ENCODE measurements around the gene FECH. TPM values are rescaled to one million over a fixed set of nuclear protein-coding genes. Genes with fewer than 3 reads are reported as not detected.
"Not testable (repeated sequence)": the region's sequence is repeated elsewhere in the genome, so short reads cannot be mapped to it uniquely, and the experiment has no call there.

Gene FECH
- total RNA-seq, 1 donor from 2014 or later, result 25.8 TPM

- no peak overlapping the region for H3K4me3 Mint-ChIP-seq (ENCODE audit: low read depth)
- no peaks in the 10 kb centered on the region for H3K9me3 Mint-ChIP-seq (ENCODE audit: low read depth)
- DNase-seq (ENCODE audit: low spot score, unreplicated experiment), result no peak
- H3K4me1 Mint-ChIP-seq (ENCODE audit: low read depth), result peaks cover 9% of the 10 kb centered on the region
- H3K27me3 Mint-ChIP-seq, result no peaks in the 10 kb centered on the region
- peaks cover 2% of the 10 kb centered on the region for H3K36me3 Mint-ChIP-seq (ENCODE audit: insufficient read depth)
- TF ChIP-seq, protein P1, sequence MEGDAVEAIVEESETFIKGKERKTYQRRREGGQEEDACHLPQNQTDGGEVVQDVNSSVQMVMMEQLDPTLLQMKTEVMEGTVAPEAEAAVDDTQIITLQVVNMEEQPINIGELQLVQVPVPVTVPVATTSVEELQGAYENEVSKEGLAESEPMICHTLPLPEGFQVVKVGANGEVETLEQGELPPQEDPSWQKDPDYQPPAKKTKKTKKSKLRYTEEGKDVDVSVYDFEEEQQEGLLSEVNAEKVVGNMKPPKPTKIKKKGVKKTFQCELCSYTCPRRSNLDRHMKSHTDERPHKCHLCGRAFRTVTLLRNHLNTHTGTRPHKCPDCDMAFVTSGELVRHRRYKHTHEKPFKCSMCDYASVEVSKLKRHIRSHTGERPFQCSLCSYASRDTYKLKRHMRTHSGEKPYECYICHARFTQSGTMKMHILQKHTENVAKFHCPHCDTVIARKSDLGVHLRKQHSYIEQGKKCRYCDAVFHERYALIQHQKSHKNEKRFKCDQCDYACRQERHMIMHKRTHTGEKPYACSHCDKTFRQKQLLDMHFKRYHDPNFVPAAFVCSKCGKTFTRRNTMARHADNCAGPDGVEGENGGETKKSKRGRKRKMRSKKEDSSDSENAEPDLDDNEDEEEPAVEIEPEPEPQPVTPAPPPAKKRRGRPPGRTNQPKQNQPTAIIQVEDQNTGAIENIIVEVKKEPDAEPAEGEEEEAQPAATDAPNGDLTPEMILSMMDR (IDR thresholded peaks at IDR 0.05; ENCODE audit: unreplicated experiment), result no peak
- no peak overlapping the region for H3K27ac Mint-ChIP-seq
Measured at GRCh38 chr18:57523171-57523956, 63.1 kb downstream of the FECH start.

GRCh38 chr18:57522348-57522747 lies 64.2 kb downstream of the FECH start:
- H3K4me3 Mint-ChIP-seq (ENCODE audit: low read depth); H3K4me1 Mint-ChIP-seq (ENCODE audit: low read depth); H3K36me3 Mint-ChIP-seq (ENCODE audit: insufficient read depth); H3K27ac Mint-ChIP-seq; DNase-seq (ENCODE audit: low spot score, unreplicated experiment); H3K27me3 Mint-ChIP-seq; H3K9me3 Mint-ChIP-seq (ENCODE audit: low read depth): not testable (repeated sequence)

- TF ChIP-seq, protein P1 (IDR thresholded peaks at IDR 0.05; ENCODE audit: unreplicated experiment), result no peak
- no peak overlapping the region for H3K4me3 Mint-ChIP-seq (ENCODE audit: low read depth)
- H3K27me3 Mint-ChIP-seq, result no peaks in the 10 kb centered on the region
- no peaks in the 10 kb centered on the region for H3K36me3 Mint-ChIP-seq (ENCODE audit: insufficient read depth)
- peaks cover 3% of the 10 kb centered on the region for H3K9me3 Mint-ChIP-seq (ENCODE audit: low read depth)
- H3K4me1 Mint-ChIP-seq (ENCODE audit: low read depth), result no peaks in the 10 kb centered on the region
- no peak for DNase-seq (ENCODE audit: low spot score, unreplicated experiment)
- H3K27ac Mint-ChIP-seq, result no peak overlapping the region
Measured at GRCh38 chr18:57519668-57520424, 66.7 kb downstream of the FECH start.

DNA sequence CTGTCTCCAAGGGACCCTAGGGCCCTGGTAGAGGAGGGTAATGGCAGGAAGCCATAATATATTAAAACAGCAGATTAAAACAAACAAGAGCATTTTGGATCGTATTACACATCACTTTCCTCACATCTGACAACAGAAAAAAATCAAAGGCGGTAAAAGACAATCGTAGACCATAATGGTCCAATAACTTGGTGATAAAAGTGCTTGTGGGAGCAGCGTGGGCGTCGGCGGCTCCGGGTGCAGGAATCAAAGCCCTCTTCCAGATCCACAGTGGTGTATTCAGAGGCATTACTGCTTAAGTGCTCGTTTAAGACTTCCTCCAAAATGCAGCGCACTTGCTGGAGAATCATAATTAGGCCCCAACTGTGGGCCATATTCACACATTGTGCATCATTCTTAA lies 68.0 kb downstream of the FECH start:
- Mint-ChIP-seq H3K9me3 (ENCODE audit: low read depth) (peaks cover 6% of the 10 kb centered on the region), H3K36me3 (ENCODE audit: insufficient read depth) (no peaks in the 10 kb centered on the region), H3K4me1 (ENCODE audit: low read depth) (no peaks in the 10 kb centered on the region), H3K27me3 (no peaks in the 10 kb centered on the region), H3K4me3 (ENCODE audit: low read depth) (no peak overlapping the region), H3K27ac (no peak overlapping the region)
- TF ChIP-seq, protein P1 (IDR thresholded peaks at IDR 0.05; ENCODE audit: unreplicated experiment), result no peak
- DNase-seq (ENCODE audit: low spot score, unreplicated experiment), result no peak

DNA sequence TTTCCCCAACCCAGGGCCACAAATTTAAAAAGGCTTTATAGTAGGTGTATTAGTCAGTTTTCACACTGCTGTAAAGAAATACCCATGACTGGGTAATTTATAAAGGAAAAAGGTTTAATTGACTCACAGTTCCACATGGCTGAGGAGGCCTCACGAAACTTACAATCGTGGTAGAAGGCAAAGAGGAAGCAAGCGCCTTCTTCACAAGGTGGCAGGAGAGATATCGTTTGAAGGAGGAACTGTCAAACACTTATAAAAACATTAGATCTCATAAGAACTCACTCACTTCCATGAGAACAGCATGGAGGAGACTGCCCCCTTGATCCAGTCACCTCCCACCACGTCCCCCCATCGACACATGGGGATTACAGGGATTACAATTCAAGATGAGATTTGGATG lies 70.4 kb downstream of the FECH start:
- H3K27me3 Mint-ChIP-seq, result no peaks in the 10 kb centered on the region
- TF ChIP-seq, protein P1 (IDR thresholded peaks at IDR 0.05; ENCODE audit: unreplicated experiment), result no peak

More for the DNA sequence above, 70.4 kb downstream of the FECH start:
- DNase-seq (ENCODE audit: low spot score, unreplicated experiment), result no peak
- Mint-ChIP-seq H3K4me3 (ENCODE audit: low read depth) (no peak overlapping the region), H3K4me1 (ENCODE audit: low read depth) (peaks cover 2% of the 10 kb centered on the region), H3K36me3 (ENCODE audit: insufficient read depth) (no peaks in the 10 kb centered on the region), H3K27ac (no peak overlapping the region), H3K9me3 (ENCODE audit: low read depth) (peaks cover 6% of the 10 kb centered on the region)
